Stimulated activated CD4-positive, alpha-beta T cell treated with anti-CD3 and anti-CD28 coated beads, Interleukin-1b, Interleukin-23, amount 100 ng/mL, for 1 hour (primary cell): Measurements from ENCODE around the gene LMAN1.
A peak's percentile ranks its signal among the peaks of the same experiment; 100 is the strongest.

Experiments
- DNase-seq, 2 donors: peaks; one replicate each; pipeline ENCODE4 v3.0.0-alpha.2; 2020; ENCODE audit warnings: low read depth in 2 of 2

Gene LMAN1

DNA sequence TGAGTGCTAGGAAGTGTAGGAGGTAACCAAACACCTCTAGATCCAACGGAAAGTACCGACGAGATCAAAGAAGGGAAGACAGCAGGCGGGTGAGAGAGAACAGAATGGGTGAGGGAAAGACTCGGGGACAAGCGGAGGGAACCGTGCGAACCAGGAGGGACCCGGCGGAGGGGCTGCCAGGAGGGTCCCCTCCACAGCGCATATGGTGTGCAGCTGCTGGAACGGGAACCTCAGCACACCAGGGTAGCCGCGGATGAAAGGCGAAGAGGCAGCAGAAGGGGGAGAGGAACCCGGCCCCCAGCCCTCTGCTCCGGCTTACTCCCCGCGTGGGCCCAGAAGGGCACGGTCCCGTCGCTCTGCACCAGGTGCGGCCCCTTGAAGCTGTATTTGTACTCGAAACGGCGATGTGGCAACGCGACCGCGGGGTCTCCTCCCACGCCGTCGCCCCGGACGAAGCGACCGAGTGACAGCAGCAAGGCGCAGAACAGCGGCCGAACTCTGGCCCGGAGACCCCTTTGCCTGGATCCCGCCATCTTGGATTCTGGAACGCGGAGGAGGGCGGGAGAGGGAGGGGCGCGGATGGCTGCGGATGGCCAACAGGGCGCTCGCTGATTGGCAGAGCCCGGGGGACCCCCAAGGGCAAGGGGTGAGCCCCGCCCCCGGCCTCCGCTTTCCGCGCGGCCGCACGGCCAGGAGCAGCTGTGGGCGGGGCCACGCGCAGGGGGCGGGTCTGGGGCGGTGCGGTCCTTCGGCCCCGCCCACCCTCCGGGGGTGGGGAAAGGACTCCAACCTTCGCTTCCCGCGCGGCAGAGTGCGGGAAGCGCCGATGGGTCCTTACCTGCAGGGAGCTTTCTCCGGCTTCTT is at the start of gene LMAN1:
TSS of gene LMAN1 (minus strand) at position 554 of the 864 bp plus-strand sequence. CDS start at position 533, 21 bp downstream.
- peak; percentile 77 to 91 for DNase-seq

GRCh38 chr18:59402432-59403090 is 43.5 kb upstream of the LMAN1 start:
- peak; percentile 23 to 51 for DNase-seq

DNA sequence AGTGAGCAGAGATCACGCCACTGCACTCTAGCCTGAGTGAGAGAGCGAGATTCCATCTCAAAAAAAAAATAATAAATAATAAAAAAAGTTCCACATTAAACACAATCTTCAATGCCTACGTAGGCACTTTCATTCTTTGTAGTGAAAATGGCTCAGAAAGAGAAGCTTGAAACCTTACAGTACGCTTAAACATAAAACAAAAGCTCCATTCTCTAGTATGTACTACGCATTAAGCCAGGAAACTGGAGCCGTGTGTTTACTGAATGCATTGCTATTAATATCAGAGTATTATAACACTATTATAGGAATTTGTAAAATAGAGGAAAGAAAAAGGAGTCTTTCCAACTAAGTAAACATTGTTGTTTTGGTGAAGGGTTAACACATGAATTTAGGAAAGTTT is 41.3 kb upstream of the LMAN1 start:
- no peak for DNase-seq

DNA sequence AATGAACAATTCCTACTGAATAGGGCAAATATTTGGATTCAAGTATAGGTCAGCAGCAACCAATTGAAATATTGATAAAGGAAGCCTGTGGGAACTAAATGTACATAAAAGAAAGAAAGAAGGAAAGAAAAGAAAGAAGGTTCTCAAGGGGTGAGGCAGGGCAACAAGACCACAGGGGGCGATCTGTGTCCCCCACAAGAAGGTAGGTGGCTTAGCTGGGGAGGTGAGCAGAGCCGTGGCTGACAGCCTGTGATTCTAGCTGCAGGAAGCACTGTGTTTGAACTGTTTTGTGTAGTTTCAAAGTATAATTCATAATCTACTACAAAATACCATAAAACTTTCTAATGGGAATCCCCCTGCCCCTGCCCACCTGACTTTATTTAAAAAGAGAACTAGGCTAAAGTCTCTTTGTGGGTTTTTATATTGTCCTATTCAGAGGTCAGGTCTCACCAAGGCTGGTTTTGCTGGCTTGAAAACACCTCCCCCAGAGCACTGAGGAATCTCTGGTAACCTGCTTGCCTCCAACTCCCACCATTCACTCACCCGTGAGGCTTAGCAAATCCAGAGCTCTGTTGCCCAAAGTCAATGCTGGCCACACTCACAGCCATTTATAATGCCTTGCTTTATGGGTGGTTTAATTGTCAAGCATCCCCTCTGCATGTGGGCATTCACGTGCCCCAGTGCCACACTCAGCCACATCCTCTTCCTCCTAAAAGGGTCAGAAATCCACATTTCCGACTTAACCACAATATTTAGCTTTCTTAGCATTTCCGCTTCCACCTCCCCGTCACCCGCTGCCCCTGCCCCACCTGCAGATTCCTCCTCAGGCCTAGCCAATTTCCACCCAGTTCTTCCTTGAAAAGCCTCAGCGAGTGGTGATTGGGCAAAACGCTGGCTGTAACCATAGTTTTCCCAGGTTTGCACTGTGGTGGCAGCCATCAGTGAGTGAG is 36.4 kb upstream of the LMAN1 start:
- no peak for DNase-seq

DNA sequence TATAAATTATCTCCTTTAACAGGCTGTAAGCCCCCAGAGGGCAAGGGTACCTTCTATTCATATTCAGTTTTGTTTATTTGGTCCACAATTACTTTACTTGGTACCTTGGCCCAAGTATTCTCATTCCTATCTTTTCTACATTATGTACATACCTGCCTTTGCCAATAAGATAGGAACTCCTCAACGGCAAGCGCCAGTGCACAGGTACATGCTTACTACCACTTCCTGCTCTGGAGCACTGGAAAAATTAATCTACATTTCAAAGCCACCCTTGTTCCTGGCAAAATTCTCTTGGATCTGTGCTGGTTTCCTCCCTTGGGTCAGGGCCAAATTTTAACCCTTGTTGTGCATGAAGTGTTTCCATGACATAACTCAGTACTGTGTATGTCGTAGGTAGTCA is 34.3 kb upstream of the LMAN1 start:
- DNase-seq = no peak

GRCh38 chr18:59388817-59389216 is 29.8 kb upstream of the LMAN1 start:
- DNase-seq = no peak

DNA sequence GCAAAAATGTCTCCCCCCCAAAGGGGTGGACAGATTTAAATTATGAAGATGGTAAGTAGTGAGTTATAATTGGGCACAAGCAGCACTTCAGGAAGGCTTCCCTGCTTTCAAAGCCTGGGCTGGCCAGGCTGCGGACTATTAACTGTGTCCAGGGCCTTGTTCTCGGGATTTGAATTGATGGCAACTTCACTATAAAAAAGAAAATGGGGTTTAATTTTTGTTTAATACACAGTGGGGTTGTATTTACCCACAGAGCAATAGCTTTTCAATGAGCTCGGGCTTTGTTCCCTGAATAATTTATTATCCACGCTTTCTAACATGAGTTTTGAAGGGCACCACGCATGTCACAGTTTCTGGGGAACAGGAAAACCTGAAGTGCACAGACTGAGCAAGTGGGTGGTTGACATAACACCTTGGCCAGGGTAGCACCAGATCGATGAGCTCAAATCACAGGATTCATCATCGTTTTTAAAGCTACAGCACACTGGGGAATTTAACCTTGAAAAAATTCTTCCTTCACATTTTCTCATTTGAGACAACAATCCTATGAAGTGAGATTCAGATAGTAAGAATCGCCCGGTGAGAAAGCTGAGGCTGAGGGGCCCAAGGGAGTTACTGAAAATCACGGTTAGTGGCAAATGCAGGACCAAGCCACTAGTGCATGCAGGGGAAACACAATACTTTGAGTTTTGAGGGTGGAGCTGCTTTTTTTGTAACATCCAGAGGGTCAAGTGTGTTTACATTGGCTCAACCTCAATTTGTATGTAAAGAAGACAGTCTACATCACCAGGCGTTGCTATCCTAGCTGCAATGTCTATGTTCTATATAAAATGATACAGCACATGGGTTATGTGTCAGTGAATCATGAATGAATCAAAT is 28.9 kb upstream of the LMAN1 start:
- no peak for DNase-seq

DNA sequence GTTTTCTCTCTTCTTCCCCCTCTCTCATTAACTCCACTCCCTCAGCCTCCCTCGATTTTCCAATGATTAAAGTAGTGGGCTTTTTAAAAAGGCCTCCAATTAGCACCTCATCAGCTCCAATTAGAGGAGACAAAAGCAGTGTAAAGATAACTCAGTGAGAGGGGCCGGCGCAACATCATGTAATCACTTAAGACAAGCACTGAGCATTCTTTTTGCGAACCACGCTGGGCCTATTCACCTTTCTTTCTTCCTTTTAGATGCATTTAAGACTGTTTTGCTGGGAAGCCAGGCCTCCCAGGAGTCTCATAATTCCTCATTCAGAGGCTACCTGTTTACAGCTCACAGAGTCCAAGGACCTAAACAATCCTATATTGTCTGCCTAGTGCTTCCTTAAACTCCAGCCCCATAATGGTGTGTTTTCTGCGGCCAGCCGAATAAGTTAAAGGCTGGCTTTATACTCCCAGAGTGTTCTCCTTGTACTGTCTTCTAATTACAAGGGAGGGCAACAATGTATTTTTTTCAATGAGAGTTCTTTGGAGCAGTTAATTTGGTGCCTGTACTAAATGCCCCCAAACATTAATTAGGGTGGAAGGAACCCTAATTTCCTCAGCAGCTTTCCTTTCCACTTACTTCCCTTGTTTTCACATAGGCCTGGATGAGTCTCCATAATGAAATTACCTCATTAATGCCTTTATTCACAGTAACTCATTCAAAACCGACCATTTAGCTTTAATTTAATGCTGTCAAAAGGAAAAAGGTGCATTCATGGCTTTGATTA is 28.0 kb upstream of the LMAN1 start:
- no peak for DNase-seq

DNA sequence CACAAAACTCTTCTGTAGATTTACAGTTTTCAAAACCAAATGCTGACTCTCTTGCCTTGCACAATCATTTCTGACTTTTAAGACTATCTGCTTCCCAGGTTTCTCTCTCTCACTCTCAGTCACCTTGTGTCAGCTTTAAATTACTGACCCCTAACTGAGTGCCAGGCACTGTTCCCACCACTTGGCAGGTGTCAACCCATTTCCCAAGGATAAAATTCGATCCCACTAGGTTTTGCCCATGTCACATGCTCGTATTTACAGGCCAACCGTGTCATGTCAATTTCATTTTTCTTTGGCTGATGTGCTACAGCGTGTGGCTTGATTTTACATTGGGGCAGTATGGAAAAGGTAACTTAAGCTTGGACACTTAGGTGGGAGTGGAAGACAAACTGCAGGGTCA is 26.1 kb upstream of the LMAN1 start:
- DNase-seq = no peak

GRCh38 chr18:59383851-59384250 is 24.8 kb upstream of the LMAN1 start:
- DNase-seq = no peak

DNA sequence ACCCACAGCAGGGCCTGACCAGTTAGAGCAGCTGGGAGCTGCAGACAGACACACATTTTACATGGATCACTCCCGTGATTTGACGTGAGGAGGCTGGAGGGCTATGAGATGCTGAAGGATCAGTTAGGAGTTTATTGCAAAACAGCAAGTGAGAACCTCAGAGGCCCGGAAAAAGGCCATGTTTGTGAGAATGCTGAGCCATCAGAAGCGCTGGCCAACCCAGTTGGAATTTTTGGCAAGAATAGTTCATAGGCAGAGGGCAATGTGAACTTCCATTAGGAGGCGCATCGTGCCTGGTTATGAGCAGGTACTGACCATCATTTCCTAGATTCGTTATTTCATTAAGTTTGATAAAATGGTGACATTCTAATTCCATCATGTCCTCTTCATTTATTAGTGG is 23.3 kb upstream of the LMAN1 start:
- no peak for DNase-seq

DNA sequence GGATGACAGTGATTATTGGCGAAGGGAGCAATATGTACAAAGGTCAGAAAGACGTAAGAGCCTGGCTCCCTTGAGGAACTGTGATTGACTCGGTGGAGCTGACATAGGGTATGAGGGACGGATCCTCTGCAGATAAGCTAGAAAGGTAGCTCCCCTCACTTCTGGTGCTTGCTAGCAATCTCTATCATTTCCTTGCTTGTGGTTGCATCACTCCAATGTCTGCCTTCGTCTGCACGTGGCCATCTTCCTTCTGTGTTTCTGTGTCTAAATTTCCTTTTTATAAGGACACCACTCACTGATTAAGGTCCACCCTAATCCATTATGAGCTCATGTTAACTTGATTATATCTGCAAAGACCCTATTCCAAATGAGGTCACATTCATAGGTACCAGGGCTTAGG is 22.9 kb upstream of the LMAN1 start:
- no peak for DNase-seq

DNA sequence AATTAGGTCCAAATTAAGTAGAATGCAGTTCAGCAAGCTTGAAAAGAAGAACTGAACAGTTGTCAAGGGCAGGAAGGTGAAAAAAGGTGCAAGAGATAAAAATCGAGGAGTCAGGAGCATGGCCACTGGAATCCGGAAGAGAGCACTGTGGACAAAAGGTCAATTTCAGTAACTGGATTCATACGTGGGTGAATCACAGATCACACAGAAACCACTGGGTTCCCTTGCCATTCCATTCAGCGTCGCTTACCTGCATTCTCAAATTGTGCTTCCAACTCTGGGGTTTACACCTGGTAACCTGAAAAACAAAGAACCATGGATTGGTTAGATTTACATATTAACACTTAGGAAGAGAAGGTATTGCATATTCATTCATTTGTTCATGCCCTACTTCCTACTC is 21.6 kb upstream of the LMAN1 start:
- no peak for DNase-seq

DNA sequence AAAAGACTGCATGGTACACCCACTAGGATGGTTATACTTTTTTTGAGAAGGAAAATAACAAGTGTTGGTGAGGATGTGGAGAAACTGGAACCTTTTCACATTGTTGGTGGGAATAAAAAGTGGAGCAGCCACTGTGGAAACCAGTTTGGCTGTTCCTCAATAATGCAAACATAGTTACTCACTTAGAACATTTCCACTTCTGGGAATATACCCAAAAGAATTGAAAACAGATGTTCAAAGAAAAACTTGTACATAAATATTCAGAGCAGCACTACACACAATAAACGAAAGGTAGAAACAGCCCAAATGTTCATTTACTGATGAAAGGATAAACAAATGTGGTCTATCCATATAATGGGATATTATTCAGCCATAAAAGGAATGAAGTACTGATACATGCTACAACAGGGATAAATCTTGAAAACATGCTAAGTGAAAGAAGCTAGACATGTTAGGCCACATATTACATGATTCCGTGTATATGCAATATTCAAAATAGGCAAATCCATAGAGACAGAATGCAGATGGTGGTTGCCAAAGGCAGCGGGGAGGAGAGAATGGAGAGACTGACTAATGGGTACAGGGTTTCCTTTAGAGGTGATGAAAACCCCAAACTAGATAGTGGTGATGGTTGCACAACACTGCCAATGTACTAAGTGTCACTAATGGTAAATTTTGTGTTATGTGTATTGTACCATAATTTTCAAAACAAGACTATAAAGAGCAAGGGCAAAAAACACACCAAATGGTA is 20.9 kb upstream of the LMAN1 start:
- DNase-seq = no peak

GRCh38 chr18:59377613-59378337 is 18.7 kb upstream of the LMAN1 start:
- DNase-seq = no peak

- no peak for DNase-seq
Observed at GRCh38 chr18:59376351-59376935, 17.4 kb upstream of the LMAN1 start.

- DNase-seq = no peak
Observed at GRCh38 chr18:59374128-59374527, 15.1 kb upstream of the LMAN1 start.

DNA sequence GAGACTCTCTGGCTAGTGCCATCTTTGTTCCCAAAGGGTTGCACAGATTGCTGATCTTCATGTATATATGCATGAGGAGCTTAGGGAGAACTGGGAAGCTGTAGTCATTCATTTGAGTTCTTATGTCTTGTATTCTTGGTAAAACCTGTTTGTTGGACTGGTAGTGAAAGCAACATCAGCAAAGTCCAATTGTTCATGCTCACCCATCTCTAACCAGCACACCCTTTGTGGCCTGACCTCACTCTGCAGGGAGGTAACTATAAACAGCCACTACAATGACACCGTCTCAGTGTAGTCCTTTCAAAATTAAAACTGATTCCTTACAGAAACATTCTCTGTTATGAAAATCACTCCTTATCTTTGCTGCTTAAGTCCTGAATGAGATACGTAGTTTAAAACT is 13.9 kb upstream of the LMAN1 start:
- no peak for DNase-seq

GRCh38 chr18:59360381-59360780 is 1.3 kb upstream of the LMAN1 start:
- no peak for DNase-seq
